Neural progenitor cell (in vitro differentiated cells): ENCODE results near the gene ZNF230.

ENCODE experiments used
- EZH2 ChIP-seq: fragments of 200-600 bp; sonication (generic); IDR thresholded peaks from 2 replicates; pipeline ENCODE4 v1.6.1; 2017; ENCODE audit warnings: antibody characterized with exemption, mild to moderate bottlenecking, moderate library complexity
- EZH2phosphoT487 ChIP-seq: fragments of 200-600 bp; sonication (generic); IDR thresholded peaks from 2 replicates; pipeline ENCODE4 v1.6.1; 2017; ENCODE audit warnings: antibody characterized with exemption
- TF ChIP-seq, protein P1 (sequence below): fragments of 200-600 bp; sonication (generic); IDR thresholded peaks from 2 replicates; pipeline ENCODE4 v1.5.1; 2017; ENCODE audit warnings: antibody characterized with exemption, mild to moderate bottlenecking

DNA sequence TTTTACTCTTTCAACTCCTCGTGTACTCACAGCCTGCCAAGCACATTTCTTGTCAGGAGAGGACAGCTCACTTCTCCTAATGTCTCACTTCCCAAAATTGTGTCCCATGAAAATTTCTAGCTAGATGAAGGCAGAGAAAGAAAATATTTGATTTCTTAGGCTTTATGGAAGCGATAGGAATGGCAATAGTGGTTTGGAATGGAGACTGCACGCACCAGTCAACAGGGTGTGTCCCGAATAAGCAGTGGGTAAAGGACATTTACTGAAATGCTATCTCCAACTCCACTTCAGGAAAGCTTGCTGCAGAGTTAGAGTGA lies 22.1 kb downstream of the ZNF230 start:
- TF ChIP-seq, protein P1, sequence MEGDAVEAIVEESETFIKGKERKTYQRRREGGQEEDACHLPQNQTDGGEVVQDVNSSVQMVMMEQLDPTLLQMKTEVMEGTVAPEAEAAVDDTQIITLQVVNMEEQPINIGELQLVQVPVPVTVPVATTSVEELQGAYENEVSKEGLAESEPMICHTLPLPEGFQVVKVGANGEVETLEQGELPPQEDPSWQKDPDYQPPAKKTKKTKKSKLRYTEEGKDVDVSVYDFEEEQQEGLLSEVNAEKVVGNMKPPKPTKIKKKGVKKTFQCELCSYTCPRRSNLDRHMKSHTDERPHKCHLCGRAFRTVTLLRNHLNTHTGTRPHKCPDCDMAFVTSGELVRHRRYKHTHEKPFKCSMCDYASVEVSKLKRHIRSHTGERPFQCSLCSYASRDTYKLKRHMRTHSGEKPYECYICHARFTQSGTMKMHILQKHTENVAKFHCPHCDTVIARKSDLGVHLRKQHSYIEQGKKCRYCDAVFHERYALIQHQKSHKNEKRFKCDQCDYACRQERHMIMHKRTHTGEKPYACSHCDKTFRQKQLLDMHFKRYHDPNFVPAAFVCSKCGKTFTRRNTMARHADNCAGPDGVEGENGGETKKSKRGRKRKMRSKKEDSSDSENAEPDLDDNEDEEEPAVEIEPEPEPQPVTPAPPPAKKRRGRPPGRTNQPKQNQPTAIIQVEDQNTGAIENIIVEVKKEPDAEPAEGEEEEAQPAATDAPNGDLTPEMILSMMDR: no peak
- TF ChIP-seq EZH2: no peak
- no peak for TF ChIP-seq EZH2phosphoT487
